Right ventricle myocardium inferior (tissue), 1 donor: ENCODE measurements around the gene CRKL. TPM values are rescaled to one million over a fixed set of nuclear protein-coding genes. Genes with fewer than 3 reads are reported as not detected.
A peak's percentile ranks its signal among the peaks of the same experiment; 100 is the strongest.
"Not testable (repeated sequence)": the region's sequence is repeated elsewhere in the genome, so short reads cannot be mapped to it uniquely, and the experiment has no call there.

Experiments
- ATAC-seq: fragments of 200-7000 bp; cut with Tn5 transposase; one replicate; pipeline ENCODE4 v1.9.1; 2020; ENCODE audit warnings: mild to moderate bottlenecking, moderate library complexity
- DNase-seq: peaks from one replicate; pipeline ENCODE4 v3.0.0; 2021; ENCODE audit errors: missing footprints
- intact Hi-C: fragments of 100-400 bp; cut with DNase I; formaldehyde crosslinking; loops from one replicate; pipeline ENCODE4 v1.11.0; 2022
- total RNA-seq: library from RNA; stranded (reverse); fragmentation: NEBNext Ultra II Directional; extraction: Animal tissue kit (Norgen Biotek cat#: 25700); gene quantifications from one replicate; pipeline ENCODE4 v1.2.1, GENCODE V29; 2021
- donor health status: DM: no; HTN: yes; CAD: no; lungs with severe emphysema.

CRKL gene
- total RNA-seq, 1 donor from 2014 or later = 52.6 TPM

DNA sequence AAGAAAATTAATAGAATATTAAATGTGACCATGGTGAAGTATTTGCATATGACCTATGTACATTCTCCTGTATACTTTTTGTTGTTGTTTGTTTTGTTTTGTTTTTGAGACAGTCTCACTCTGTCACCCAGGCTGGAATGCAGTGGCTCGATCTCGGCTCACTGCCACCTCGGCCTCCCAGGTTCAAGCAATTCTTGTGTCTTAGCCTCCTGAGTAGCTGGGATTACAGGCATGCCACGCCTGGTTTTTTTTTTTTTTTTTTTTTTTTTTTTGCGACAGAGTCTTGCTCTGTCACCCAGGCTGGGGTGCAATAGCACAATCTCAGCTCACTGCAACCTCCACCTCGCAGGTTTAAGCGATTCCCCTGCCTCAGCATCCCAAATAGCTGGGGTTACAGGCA is 19.5 kb upstream of the CRKL start:
- DNase-seq, intact Hi-C loops, ATAC-seq: not testable (repeated sequence)

DNA sequence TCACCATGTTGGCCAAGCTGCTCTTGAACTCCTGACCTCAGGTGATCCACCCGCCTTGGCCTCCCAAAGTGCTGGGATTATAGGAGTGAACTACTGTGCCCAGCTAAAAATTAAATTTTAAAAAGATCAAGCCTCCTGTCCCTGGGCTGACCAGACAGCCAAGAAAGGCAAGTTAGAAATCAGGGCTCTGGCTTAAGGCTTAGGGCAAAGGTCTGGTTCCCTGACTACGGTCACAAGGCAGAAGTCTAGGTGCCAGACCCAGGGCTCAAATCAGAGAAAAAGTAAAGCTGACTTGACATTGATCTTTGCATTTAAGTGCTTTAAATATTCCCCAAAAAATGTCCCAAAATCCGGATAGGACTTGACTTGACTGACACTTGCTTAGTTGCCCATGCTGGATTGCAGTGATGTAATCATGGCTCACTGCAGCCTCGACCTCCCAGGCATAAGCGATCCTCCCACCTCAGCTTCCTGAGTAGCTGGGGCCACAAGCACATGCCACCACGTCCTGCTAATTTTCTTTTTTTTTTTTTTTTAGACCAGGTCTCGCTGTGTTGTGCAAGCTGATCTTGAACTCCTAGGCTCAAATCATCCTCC is 17.3 kb upstream of the CRKL start:
- intact Hi-C loops = no loop called here
- ATAC-seq = no peak
- DNase-seq = no peak

DNA sequence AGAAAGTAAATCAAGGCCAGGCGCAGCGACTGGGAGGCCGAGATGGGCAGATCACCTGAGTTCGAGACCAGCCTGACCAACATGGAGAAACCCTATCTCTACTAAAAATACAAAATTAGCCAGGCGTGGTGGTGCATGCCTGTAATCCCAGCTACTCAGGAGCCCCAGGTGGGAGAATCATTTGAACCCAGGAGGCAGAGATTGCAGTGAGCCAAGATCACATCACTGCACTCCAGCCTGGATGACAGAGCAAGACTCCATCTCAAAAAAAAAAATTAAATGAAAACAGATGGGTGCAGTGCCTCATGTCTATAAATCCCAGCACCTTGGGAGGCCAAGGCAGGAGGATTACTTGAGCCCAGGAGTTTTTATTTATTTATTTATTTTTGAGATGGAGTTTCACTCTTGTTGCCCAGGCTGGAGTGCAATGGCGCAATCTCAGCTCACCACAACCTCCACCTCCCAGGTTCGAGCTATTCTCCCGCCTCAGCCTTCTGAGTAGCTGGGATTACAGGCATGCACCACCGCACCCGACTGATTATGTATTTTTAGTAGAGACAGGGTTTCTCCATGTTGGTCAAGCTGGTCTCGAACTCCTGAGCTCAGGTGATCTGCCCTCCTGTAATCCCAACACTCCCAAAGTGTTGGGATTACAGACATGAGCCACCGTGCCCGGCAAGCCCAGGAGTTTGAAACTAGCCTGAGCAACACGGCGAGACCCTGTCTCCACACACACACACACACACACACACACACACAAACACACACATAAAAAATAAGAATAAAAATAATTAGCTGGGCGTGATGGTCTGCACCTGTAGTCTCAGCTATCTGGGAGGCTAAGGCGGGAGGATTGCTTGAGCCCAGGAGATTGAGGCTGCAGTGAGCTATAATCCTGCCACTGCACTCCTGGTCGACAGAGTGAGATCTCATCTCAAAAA is 15.8 kb upstream of the CRKL start:
- DNase-seq, intact Hi-C loops, ATAC-seq: not testable (repeated sequence)

DNA sequence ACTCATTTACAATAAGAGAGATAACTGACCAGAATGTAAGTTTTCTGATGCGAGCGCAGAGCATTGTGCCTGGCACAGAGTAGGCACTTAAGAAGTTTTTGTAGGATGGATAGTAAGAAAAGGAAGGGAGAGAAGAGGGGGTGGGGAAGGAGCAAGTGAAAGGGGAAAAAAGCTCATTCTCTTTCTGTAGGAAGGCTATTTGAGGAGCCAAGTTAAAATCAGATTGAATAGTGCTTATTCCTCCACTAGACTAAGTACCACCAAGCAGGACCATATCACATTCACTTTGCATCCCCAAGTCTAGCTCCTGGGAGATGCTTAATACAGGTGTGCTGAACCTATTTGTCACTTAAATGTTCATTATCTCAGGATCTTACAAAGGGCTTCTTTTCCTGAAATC is 14.1 kb upstream of the CRKL start:
- no peak for DNase-seq
- intact Hi-C loops = no loop called here
- no peak for ATAC-seq

DNA sequence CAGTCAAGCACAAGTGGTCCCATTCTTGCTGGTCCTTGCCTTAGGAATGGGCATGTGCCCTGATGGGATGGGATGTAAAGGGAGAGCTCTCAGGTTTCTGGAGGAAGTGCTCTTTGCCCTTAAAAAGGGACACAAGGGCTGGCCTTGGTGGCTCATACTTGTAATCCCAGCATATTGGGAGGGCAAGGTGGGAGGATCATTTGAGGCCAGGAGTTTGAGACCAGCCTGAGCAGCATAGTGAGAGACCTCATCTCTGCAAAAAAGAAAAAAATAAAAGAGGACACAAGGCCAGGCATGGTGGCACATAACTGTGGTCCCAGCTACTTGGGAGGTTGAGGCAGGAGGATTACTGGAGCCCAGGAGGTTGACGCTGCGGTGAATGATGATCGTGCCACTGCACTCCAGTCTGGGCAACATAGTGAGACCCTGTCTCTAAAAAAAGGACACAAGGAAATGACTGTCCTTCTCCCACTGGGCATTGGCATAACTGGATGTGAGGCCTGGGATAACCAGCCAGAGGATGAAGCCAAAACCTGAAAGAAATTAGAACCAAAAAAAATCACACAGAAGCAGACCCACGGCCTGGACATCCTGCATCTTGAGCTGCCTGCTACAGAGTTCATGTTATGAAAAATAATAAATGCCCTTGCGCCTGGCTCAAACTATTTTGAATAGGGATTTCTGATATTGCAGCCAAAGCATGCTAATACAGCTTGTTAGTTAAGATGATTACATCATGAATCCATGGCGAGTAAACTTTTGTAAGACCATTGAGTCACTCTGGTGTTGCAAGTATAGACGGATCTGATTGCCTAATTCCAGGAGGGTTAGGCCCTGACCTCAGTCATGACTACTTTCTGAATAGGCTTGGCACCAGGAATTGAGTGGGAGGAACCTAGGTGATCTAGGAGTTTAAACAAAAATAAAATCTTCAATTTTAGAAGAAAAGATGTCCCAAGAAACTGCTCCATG is 12.9 kb upstream of the CRKL start:
- intact Hi-C loops = no loop called here
- peak; percentile 31 for ATAC-seq
- DNase-seq = no peak

DNA sequence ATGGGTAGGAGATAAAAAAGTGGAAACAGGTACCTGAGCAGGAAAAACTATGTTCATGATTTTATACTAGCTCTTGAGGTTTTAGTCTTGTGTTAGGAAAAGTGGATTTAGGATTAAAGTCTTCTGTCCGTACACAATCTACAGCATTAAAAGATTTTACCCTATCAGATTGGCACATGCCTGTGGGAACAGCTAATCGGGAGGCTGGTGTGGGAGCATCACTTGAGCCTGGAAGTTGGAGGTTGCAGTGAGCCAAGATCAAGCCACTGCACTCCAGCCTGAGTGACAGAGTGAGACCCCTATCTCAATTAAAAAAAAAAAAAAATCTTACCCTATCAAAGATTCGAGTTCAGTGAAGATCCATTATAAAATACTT is 12.2 kb upstream of the CRKL start:
- intact Hi-C loops = no loop called here
- DNase-seq (no peak), ATAC-seq (no peak)

DNA sequence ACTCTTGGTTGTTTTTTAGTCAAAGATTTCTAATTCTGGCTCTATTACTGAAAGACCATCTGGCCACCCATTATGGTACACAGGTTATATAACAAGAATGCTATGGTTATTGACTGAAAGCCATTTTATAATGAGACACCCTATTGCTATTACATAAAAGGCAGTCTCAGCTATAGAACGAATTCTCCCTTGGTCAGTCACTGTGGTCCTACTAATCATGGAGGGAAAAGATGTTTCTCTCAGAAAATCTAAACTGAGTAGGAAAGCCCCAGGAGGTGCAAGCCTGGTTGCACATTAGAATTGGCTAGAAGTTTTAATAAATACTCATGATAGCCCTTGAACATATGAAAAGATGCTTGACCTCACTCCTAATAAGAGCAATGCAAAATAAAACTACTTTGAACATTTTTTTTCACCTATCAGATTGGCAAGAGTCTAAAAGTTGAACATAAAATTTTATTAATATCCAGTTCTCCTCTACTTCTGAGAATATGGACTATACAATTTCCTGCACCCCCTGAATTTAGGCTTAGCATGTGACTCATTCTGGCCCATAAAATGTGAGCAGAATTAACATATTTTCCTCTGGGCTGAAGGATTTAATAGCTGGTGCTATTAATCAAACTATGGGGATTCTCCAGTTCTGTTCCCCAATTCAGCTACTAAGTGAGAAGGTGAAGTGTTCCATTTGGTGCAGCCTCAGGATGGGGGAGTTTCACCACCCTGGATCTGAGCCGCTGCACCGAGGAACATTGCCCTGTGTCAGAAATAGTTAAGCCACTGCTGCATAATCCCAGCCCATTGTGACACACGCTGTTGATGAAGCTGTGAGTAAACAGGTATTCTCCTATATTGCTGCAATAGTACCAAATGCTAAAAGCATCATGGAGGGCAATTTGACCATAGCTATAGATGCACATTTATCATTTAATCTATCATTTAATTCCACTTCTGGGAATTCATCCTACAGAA is 11.5 kb upstream of the CRKL start:
- intact Hi-C loops = no loop called here
- no peak for ATAC-seq
- no peak for DNase-seq

DNA sequence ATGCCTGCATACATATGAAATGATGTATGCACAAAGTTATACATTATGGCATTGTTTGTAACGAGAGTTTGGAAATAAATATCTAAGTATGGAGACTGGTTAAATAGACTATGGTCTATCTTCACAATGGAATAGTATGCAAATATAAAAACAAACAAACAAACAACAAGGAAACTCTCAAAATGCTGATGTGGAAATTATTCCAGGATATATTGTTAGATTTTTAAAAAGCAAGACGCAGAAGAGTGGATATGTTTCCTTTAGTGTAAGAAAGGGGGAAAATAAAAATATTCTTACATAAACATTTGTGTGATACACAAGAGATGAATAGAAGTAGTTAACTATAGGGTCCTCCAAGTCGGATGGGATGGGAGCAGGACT is 10.8 kb upstream of the CRKL start:
- intact Hi-C loops = no loop called here
- ATAC-seq (no peak), DNase-seq (no peak)

DNA sequence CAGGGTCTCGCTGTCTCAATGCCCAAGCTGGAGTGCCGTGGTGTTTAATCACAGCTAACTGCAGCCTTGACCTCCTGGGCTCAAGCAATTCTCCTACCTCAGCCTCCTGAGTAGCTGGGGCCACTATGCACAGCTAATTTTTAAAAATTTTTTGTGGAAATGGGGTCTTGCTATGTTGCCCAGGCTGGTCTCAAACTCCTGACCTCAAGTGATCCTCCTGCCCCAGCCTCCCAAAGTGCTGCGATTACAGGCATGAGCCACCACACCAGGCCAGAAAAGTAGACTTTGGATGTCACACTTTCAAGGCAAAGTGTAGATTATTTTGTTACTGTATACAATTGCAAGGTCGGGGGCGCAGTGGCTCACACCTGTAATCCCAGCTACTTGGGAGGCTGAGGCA is 8.5 kb upstream of the CRKL start:
- ATAC-seq, intact Hi-C loops, DNase-seq: not testable (repeated sequence)

DNA sequence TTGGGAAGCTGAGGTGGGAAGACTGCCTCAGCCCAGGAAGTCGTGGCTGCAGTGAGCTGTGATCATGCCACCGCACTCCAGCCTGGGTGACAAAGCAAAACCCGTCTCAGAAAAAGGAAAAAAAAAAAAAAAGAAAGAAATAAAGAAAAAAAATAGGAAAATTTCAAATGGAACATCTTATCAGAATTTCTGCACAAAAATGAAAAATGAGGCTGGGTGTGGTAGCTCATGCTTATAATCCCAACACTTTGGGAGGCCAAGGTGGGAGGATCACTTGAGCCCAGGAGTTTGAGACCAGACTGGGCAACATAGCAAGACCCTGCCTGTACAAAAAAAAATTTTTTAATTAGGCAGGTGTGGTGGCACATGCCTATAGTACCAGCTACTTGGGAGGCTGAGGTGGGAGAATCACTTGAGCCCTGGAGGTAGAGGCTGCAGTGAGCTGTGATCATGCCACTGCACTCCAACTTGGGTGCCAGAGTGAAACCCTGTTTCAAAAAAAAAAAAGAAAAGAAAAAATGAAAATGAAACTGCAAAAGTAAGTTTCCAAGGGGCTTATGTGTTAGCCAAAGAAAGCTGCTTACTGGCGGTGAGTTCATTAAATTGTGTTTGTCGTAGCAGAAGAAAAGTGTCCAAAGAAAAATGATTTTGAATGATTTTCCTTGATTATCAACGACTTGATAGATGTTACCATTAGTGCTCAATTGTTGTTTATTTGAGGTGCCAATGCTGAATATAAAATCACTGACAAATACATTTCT is 7.5 kb upstream of the CRKL start:
- intact Hi-C loops = loop anchor here (10.0 kb wide), 2 partner anchors 55 to 95 kb away; partner anchors contain the start of genes PI4KA, SNAP29 and THAP7
- DNase-seq (no peak), ATAC-seq (no peak)

DNA sequence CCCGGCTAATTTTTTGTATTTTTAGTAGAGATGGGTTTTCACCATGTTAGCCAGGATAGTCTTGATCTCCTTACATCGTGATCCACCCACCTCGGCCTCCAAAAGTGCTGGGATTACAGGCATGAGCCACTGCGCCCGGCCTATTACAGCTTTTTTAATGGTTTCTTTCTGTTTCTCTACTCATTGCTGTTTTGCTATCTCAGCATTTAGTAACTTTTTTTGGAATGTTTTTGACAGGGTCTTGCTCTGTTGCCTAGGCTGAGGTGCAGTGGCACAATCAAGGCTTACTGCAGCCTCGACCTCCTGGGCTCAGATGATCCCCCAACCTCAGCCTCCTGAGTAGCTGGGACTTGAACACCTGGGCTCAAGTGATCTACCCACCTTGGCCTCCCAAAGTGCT is 4.7 kb upstream of the CRKL start:
- DNase-seq (no peak), ATAC-seq (no peak)
- intact Hi-C loops = loop anchor here (10.0 kb wide), 2 partner anchors 58 to 92 kb away; partner anchors contain the start of genes PI4KA, SNAP29 and THAP7

DNA sequence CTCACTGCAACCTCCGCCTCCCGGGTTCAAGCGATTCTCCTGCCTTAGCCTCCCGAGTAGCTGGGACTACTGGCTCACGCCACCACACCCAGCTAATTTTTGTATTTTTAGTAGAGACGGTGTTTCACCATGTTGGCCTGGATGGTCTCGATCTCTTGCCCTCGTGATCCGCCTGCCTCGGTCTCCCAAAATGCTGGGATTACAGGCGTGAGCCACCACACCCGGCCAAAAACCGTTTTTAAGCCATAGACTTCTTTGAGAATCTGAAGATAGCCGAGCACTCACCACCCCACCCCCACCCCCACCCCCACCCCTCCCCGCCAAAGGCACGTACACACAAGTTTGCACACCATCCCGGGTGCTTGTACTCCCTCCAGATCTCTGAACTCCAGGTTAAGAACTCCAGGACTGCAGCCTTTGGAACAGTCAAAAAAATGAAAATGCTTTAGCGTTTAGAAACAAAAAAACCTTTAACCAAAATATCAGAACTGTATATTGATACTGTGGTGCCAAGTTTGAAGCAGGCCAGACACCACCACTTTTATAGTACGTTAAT is 1.5 kb downstream of the CRKL start:
- intact Hi-C loops = loop anchor here (5.0 to 10.0 kb wide), 3 partner anchors 64 to 914 kb away; partner anchors contain the start of genes PI4KA, SNAP29 and THAP7
- DNase-seq (no peak), ATAC-seq (no peak)

DNA sequence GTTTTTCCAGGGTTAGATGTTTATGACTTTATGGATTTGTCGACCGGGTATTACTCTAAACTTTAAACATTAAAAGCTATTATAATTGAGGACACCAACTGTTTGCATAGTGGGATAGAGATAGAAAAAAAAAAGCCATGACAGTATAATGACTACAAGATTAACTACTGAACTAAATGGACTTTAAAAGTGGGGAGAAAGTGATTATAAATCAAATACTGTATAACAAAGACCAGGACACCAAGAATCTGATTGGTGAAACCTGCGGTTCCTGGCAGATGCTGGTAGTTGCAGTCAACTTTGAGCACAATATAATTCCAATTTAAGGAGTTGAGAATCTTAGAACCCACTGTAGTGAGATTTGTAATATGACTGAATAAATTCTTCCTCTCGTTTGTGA is 2.5 kb downstream of the CRKL start:
- intact Hi-C loops = loop anchor here (5.0 to 10.0 kb wide), 3 partner anchors 65 to 913 kb away; partner anchors contain the start of genes PI4KA, SNAP29 and THAP7
- no peak for DNase-seq
- ATAC-seq = no peak

DNA sequence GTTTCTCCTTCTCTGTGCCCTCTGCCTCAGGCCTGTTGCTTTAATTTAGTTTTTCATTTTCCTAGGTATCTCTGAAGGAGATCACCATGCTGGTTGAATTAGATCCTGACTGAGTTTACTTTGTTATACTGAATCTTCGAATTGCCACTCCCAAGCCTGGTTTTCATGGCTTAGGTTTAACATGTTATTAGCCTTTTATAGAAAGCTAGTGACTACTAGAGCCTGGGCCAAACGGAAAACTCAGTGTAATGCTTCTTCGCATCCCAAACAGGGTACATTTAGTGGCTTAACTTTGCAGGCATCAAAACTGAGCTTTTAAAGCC is 3.6 kb downstream of the CRKL start:
- DNase-seq (no peak), ATAC-seq (no peak)
- intact Hi-C loops = no loop called here

DNA sequence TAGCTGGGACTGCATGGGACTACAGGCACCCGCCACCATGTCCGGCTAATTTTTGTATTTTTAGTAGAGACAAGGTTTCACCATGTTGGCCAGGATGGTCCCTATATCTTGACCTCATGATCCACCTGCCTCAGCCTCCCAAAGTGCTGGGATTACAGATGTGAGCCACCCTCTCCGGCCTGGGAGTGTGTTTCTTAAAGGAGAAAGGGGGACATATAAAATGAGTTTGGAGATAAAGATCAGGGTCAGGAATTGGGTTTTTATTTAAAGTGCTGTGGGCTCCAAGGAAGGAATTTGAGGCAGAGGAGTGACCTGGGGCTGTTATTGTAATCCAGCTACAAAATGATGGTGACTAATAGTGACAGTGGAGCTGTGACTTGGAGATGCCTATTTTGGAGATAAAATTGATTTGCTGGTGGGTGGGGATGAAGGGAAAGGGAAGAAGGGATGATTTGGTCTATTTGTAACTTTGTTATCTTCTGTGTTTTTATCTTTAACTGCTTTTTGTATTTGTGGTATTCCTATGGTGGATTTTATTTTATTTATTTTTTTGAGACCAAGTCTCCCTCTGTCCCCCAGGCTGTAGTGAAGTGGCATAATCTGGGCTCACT is 5.0 kb downstream of the CRKL start:
- DNase-seq = no peak
- no peak for ATAC-seq
- intact Hi-C loops = no loop called here

DNA sequence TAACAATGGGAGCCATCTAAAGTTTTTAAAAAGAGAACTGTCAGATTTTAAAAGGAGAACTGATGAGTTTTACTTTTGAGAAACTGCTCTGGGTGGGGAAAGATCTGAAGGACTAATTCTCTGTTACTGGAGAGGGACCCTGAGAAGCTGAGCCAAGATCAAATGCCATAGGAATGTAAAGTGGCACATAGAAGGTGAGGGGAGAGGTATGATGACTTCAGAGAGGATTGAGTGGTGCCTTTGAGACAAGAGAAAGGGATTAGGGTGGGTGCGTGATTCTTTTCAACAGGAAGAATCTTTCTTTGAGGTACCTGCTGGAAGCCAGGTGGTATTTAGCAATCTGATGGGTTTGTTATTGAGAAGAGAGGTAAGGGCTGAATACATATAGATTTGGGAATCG is 9.0 kb downstream of the CRKL start:
- no peak for DNase-seq
- ATAC-seq = no peak
- intact Hi-C loops = no loop called here
